ENCODE measurements around the gene COG7. TPM values are rescaled to one million over a fixed set of nuclear protein-coding genes. Genes with fewer than 3 reads are reported as not detected.
"Not testable (repeated sequence)": the region's sequence is repeated elsewhere in the genome, so short reads cannot be mapped to it uniquely, and the experiment has no call there.

COG7 gene
- total and polyA plus RNA-seq, 9 donors: 13.8 to 21.5 (median 19.0) TPM

DNA sequence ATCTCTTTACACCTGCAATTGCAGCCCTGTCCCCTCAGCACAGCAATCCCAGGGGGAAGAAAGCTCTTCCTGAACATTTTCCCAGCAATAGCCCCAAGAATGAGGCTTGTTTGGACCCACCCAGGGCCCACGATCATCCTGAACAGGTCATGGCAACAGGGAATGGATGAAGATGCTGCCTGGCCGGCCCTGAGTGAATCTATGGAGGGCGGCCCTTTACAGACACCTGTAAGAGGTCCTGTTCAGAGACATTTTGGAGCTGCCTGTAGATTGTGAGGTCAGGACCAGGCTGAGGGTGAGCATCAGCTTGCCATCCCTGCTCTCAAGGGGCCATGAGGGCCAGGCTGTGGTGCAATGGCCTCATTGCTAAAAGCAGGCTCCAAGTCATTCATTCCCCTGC is 69.1 kb downstream of the COG7 start:
- no peak for DNase-seq
- Histone ChIP-seq H3K27ac (no peak overlapping the region), H3K4me1 (ENCODE audit: insufficient read depth) (no peaks in the 10 kb centered on the region), H3K4me3 (no peak overlapping the region), H3K36me3 (no peaks in the 10 kb centered on the region), H3K27me3 (no peaks in the 10 kb centered on the region), H3K9me3 (no peaks in the 10 kb centered on the region)
- TF ChIP-seq POLR2A (IDR thresholded peaks at IDR 0.05): no peak
- TF ChIP-seq EP300 (IDR thresholded peaks at IDR 0.05): no peak
- TF ChIP-seq, protein P1, sequence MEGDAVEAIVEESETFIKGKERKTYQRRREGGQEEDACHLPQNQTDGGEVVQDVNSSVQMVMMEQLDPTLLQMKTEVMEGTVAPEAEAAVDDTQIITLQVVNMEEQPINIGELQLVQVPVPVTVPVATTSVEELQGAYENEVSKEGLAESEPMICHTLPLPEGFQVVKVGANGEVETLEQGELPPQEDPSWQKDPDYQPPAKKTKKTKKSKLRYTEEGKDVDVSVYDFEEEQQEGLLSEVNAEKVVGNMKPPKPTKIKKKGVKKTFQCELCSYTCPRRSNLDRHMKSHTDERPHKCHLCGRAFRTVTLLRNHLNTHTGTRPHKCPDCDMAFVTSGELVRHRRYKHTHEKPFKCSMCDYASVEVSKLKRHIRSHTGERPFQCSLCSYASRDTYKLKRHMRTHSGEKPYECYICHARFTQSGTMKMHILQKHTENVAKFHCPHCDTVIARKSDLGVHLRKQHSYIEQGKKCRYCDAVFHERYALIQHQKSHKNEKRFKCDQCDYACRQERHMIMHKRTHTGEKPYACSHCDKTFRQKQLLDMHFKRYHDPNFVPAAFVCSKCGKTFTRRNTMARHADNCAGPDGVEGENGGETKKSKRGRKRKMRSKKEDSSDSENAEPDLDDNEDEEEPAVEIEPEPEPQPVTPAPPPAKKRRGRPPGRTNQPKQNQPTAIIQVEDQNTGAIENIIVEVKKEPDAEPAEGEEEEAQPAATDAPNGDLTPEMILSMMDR (IDR thresholded peaks at IDR 0.05): no peak
- intact Hi-C loops (cut with DNase I): no loop called here
- WGBS, 3 donors: 83 to 93% (median 89%) methylated on average over 3 of the region's 3 CpGs

DNA sequence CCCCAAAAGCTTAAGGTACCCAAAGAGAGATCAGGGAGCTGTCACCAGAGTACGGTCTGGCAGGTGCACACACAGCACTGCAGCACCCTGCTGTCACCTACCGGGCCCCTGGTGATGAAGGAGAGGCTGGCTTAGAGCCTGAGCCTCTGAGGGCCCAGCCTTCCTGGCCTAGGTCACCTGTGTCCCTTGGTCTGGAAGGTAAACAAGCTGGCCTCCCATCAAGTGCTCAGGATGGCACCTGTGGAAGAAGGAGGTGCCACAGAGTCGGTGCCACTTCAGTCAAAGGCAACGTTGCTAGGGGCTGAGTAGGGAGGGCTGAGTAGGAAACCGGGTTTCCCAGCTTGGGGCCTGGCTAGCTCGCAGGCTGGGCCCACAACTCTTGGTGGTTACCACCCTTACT is 70.7 kb downstream of the COG7 start:
- TF ChIP-seq EP300 (IDR thresholded peaks at IDR 0.05) (no peak), POLR2A (IDR thresholded peaks at IDR 0.05) (no peak)
- TF ChIP-seq, protein P1 (IDR thresholded peaks at IDR 0.05): no peak
- H3K9me3 ChIP-seq: no peaks in the 10 kb centered on the region
- H3K27me3 ChIP-seq: no peaks in the 10 kb centered on the region
- 81 to 90% (median 82%) methylated on average over 6 of the region's 6 CpGs for WGBS, 3 donors
- no peak overlapping the region for H3K27ac ChIP-seq
- no peaks in the 10 kb centered on the region for H3K36me3 ChIP-seq
- DNase-seq: no peak
- intact Hi-C loops (cut with DNase I): no loop called here
- no peak overlapping the region for H3K4me3 ChIP-seq
- no peaks in the 10 kb centered on the region for H3K4me1 ChIP-seq (ENCODE audit: insufficient read depth)

DNA sequence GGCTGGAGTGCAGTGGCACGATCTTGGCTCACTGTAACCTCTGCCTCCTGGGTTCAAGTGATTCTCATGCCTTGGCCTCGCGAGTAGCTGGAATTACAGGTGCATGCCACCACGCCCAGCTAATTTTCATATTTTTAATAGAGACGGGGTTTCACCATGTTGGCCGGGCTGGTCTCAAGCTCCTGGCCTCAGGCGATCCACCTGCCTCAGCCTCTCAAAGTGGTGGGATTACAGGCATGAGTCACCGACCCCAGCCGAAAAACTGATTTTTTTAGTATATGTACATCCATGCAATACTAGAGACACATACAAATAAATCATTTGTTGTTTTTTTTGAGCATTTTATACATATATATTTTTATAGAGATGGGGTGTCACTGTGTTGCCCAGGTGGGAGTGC is 71.3 kb downstream of the COG7 start:
- H3K4me1 ChIP-seq (ENCODE audit: insufficient read depth); H3K27ac ChIP-seq; intact Hi-C loops (cut with DNase I); DNase-seq; H3K9me3 ChIP-seq; H3K4me3 ChIP-seq; H3K27me3 ChIP-seq; H3K36me3 ChIP-seq: not testable (repeated sequence)
- 91 to 93% (median 93%) methylated on average over 9 of the region's 9 CpGs for WGBS, 3 donors

DNA sequence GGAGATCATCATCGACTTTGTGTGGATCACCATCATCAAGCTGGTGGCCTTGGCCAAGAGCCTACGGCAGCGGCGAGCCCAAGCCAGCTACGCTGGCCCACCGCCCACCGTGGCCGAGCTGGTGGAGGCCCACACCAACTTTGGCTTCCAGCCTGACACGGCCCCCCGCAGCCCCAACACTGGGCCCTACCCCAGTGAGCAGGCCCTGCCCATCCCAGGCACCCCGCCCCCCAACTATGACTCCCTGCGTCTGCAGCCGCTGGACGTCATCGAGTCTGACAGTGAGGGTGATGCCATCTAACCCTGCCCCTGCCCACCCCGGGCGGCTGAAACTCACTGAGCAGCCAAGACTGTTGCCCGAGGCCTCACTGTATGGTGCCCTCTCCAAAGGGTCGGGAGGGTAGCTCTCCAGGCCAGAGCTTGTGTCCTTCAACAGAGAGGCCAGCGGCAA is 72.5 kb downstream of the COG7 start:
- H3K27me3 ChIP-seq: no peaks in the 10 kb centered on the region
- intact Hi-C loops (cut with DNase I): no loop called here
- H3K36me3 ChIP-seq: no peaks in the 10 kb centered on the region
- WGBS, 3 donors: 89 to 94% (median 93%) methylated on average over 19 to 20 of the region's 20 CpGs
- TF ChIP-seq EP300 (IDR thresholded peaks at IDR 0.05) (no peak), POLR2A (IDR thresholded peaks at IDR 0.05) (no peak)
- TF ChIP-seq, protein P1 (IDR thresholded peaks at IDR 0.05): no peak
- no peak for DNase-seq
- no peaks in the 10 kb centered on the region for H3K9me3 ChIP-seq
- no peak overlapping the region for H3K4me3 ChIP-seq
- no peak overlapping the region for H3K27ac ChIP-seq
- H3K4me1 ChIP-seq (ENCODE audit: insufficient read depth): no peaks in the 10 kb centered on the region

DNA sequence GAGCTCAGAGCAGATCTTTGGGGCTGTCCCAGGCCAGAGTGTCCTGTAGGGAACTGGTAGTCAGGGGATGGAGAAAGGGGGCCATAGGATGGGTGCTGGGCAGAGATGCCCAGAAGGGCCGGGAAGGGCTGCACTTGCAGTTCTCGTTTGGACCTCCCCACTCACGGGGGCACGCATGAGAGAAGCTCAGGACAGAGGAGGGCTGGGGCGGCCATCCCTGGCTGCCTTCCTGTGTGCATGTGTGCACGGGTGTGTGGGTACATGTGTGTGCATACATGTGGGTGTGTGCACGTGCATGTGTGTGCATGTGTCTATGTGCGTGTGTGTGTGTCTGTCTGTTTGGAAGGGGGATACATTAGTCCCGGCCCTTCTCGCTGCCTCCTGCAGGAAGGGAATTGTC is 73.3 kb downstream of the COG7 start:
- Histone ChIP-seq H3K9me3 (no peaks in the 10 kb centered on the region), H3K4me1 (ENCODE audit: insufficient read depth) (no peaks in the 10 kb centered on the region), H3K27me3 (no peaks in the 10 kb centered on the region), H3K36me3 (no peaks in the 10 kb centered on the region), H3K27ac (no peak overlapping the region), H3K4me3 (no peak overlapping the region)
- DNase-seq: no peak
- whole genome bisulfite sequencing, 3 donors: 75 to 80% (median 79%) methylated on average over 10 of the region's 10 CpGs
- intact Hi-C loops (cut with DNase I): no loop called here
- TF ChIP-seq EP300 (IDR thresholded peaks at IDR 0.05) (no peak), POLR2A (IDR thresholded peaks at IDR 0.05) (no peak)
- TF ChIP-seq, protein P1 (IDR thresholded peaks at IDR 0.05): no peak

Measured in ovary (tissue), 9 donors.